H9 (cell line): Measurements from ENCODE around the gene HACE1. TPM values are rescaled to one million over a fixed set of nuclear protein-coding genes. Genes with fewer than 3 reads are reported as not detected.

Experiments
- DNase-seq: peaks from one replicate; pipeline ENCODE4 v3.0.0-alpha.2; 2017
- H2AFZ ChIP-seq: one replicate; pipeline ENCODE4 v1.6.1; 2013; ENCODE audit warnings: mild to moderate bottlenecking, low read length, control low read depth, moderate library complexity
- H2AK5ac ChIP-seq: 2 replicates; pipeline ENCODE4 v1.6.1; 2013; ENCODE audit warnings: low read length, control low read depth, mixed read lengths; ENCODE audit not compliant: insufficient read length
- H2BK120ac ChIP-seq: one replicate; pipeline ENCODE4 v1.6.1; 2013; ENCODE audit warnings: low read depth, mild to moderate bottlenecking, low read length, control low read depth, inconsistent platforms; ENCODE audit not compliant: poor library complexity, severe bottlenecking
- H2BK12ac ChIP-seq: 2 replicates; pipeline ENCODE4 v1.6.1; 2013; ENCODE audit warnings: low read length, control low read depth, mixed read lengths, low read depth; ENCODE audit not compliant: insufficient read length
- H2BK15ac ChIP-seq: 2 replicates; pipeline ENCODE4 v1.6.1; 2013; ENCODE audit warnings: low read depth, low read length, control low read depth
- H2BK20ac ChIP-seq: one replicate; pipeline ENCODE4 v1.6.1; 2013; ENCODE audit warnings: low read depth, mild to moderate bottlenecking, low read length, control low read depth, inconsistent platforms; ENCODE audit not compliant: poor library complexity, severe bottlenecking
- H2BK5ac ChIP-seq: 2 replicates; pipeline ENCODE4 v1.6.1; 2013; ENCODE audit warnings: low read length, control low read depth, mixed read lengths; ENCODE audit not compliant: insufficient read length
- H3K14ac ChIP-seq: 2 replicates; pipeline ENCODE4 v1.6.1; 2013; ENCODE audit warnings: low read length, control low read depth; ENCODE audit not compliant: insufficient read depth
- H3K18ac ChIP-seq: 2 replicates; pipeline ENCODE4 v1.6.1; 2013; ENCODE audit warnings: low read depth, mild to moderate bottlenecking, mixed read lengths, low read length, control low read depth; ENCODE audit not compliant: insufficient read length
- H3K23ac ChIP-seq: 2 replicates; pipeline ENCODE4 v1.6.1; 2013; ENCODE audit warnings: low read length, control low read depth, mixed read lengths, low read depth; ENCODE audit not compliant: insufficient read length
- H3K23me2 ChIP-seq: 2 replicates; pipeline ENCODE4 v1.6.1; 2013; ENCODE audit warnings: low read depth, mild to moderate bottlenecking, mixed read lengths, low read length, control low read depth; ENCODE audit not compliant: insufficient read length, poor library complexity, severe bottlenecking
- H3K27ac ChIP-seq: 2 replicates; pipeline ENCODE4 v1.5.1; 2013; ENCODE audit warnings: low read length, control low read depth, mixed read lengths, low read depth; ENCODE audit not compliant: insufficient read length
- H3K27me3 ChIP-seq: 2 replicates; pipeline ENCODE4 v1.6.1; 2013; ENCODE audit warnings: low read length, control low read depth, inconsistent platforms; ENCODE audit not compliant: insufficient read depth
- H3K4ac ChIP-seq: 2 replicates; pipeline ENCODE4 v1.6.1; 2013; ENCODE audit warnings: low read depth, mild to moderate bottlenecking, control low read depth, inconsistent platforms, low read length, moderate library complexity
- H3K4me1 ChIP-seq: 2 replicates; pipeline ENCODE4 v1.6.1; 2013; ENCODE audit warnings: low read length, control low read depth, inconsistent platforms; ENCODE audit not compliant: insufficient read depth
- H3K4me2 ChIP-seq: 2 replicates; pipeline ENCODE4 v1.6.1; 2013; ENCODE audit warnings: low read length, control low read depth, mixed read lengths; ENCODE audit not compliant: insufficient read length, insufficient read depth
- H3K56ac ChIP-seq: 2 replicates; pipeline ENCODE4 v1.6.1; 2013; ENCODE audit warnings: low read depth, mild to moderate bottlenecking, mixed read lengths, low read length, control low read depth; ENCODE audit not compliant: insufficient read length
- H3K79me1 ChIP-seq: 2 replicates; pipeline ENCODE4 v1.6.1; 2013; ENCODE audit warnings: low read depth, mild to moderate bottlenecking, moderate library complexity, low read length, control low read depth, inconsistent platforms; ENCODE audit not compliant: insufficient read depth, poor library complexity, severe bottlenecking
- H3K79me2 ChIP-seq: 2 replicates; pipeline ENCODE4 v1.6.1; 2013; ENCODE audit warnings: low read length, control low read depth, inconsistent platforms; ENCODE audit not compliant: insufficient read depth
- H3K9ac ChIP-seq: 2 replicates; pipeline ENCODE4 v1.6.1; 2013; ENCODE audit warnings: low read length, control low read depth, mixed read lengths; ENCODE audit not compliant: insufficient read length; ENCODE audit errors: extremely low read depth
- H3K9me3 ChIP-seq: one replicate; pipeline ENCODE4 v1.6.1; 2013; ENCODE audit warnings: low read depth, low read length, inconsistent platforms; ENCODE audit not compliant: control insufficient read depth
- H3T11ph ChIP-seq: one replicate; pipeline ENCODE4 v1.6.1; 2013; ENCODE audit warnings: mild to moderate bottlenecking, low read length, control low read depth, inconsistent platforms
- H4K20me1 ChIP-seq: one replicate; pipeline ENCODE4 v1.6.1; 2013; ENCODE audit not compliant: control insufficient read depth, insufficient read length, insufficient read depth
- H4K5ac ChIP-seq: 2 replicates; pipeline ENCODE4 v1.6.1; 2013; ENCODE audit warnings: low read depth, mild to moderate bottlenecking, mixed read lengths, low read length, control low read depth; ENCODE audit not compliant: insufficient read length
- H4K8ac ChIP-seq: replicated peaks from 2 replicates; pipeline ENCODE4 v1.6.1; 2013; ENCODE audit warnings: low read length, control low read depth, mixed read lengths, low read depth; ENCODE audit not compliant: insufficient read length
- H4K91ac ChIP-seq: 2 replicates; pipeline ENCODE4 v1.6.1; 2013; ENCODE audit warnings: low read depth, mild to moderate bottlenecking, moderate library complexity, mixed read lengths, low read length, control low read depth; ENCODE audit not compliant: insufficient read length
- H3K27ac Mint-ChIP-seq, 3 experiments: 2 replicates in 2 of 3; 3 replicates in 1 of 3; pipeline ENCODE4 v1.8.0; 2020 to 2021; ENCODE audit warnings: mixed read lengths in 3 of 3, mild to moderate bottlenecking in 1 of 3, moderate library complexity in 1 of 3
- H3K27me3 Mint-ChIP-seq: 2 replicates; pipeline ENCODE4 v1.8.0; 2021; ENCODE audit warnings: low read depth, mild to moderate bottlenecking, moderate library complexity, mixed read lengths
- H3K36me3 Mint-ChIP-seq, 3 experiments: 2 replicates in 2 of 3; 3 replicates in 1 of 3; pipeline ENCODE4 v1.8.0; 2020 to 2021; ENCODE audit warnings: low read depth in 3 of 3, mixed read lengths in 3 of 3; ENCODE audit not compliant: insufficient read depth in 1 of 3
- H3K4me1 Mint-ChIP-seq, 2 experiments: 2 replicates each; pipeline ENCODE4 v1.8.0; 2020; ENCODE audit warnings: mixed read lengths in 2 of 2
- H3K4me3 Mint-ChIP-seq, 2 experiments: 2 replicates in 1 of 2; 3 replicates in 1 of 2; pipeline ENCODE4 v1.8.0; 2020 to 2021; ENCODE audit warnings: mild to moderate bottlenecking in 2 of 2, mixed read lengths in 2 of 2, moderate library complexity in 1 of 2
- H3K9me3 Mint-ChIP-seq, 2 experiments: 2 replicates in 1 of 2; 3 replicates in 1 of 2; pipeline ENCODE4 v1.8.0; 2020; ENCODE audit warnings: mild to moderate bottlenecking in 2 of 2, mixed read lengths in 2 of 2, moderate library complexity in 1 of 2
- CTCF ChIP-seq: fragments of 200-600 bp; sonication (generic); conservative IDR thresholded peaks from 3 replicates; pipeline ENCODE4 v1.8.0; 2021; ENCODE audit warnings: antibody characterized with exemption, mild to moderate bottlenecking
- WGBS: extraction: QIAGEN DNeasy Blood & Tissue Kit; methylation state at CpG from one replicate; pipeline ENCODE4 v1.1.7; 2013; ENCODE audit warnings: missing lambda C conversion rate, low lambda C conversion rate, mixed read lengths; ENCODE audit not compliant: insufficient read length; ENCODE audit errors: extremely low coverage; 5-methylcytosine and 5-hydroxymethylcytosine counted together
- total RNA-seq: library from RNA; stranded (reverse); gene quantifications from 2 replicates; pipeline ENCODE4 v1.2.1, GENCODE V29; 2021

HACE1 gene
- total RNA-seq, 1 experiment from 2014 or later = 18.0 TPM

- no peak overlapping the region for H3K23ac ChIP-seq
- H3K79me1 ChIP-seq = no peaks in the 10 kb centered on the region
- DNase-seq = no peak
- Mint-ChIP-seq H3K36me3 (peaks cover 0 to 7% (median 0%) of the 10 kb centered on the region in 3 experiments; a peak in 5 of 7 replicates), H3K9me3 (peaks cover 0 to 5% of the 10 kb centered on the region in 2 experiments; a peak in 1 of 5 replicates), H3K27me3 (no peaks in the 10 kb centered on the region), H3K4me3 (no peak overlapping the region), H3K4me1 (no peaks in the 10 kb centered on the region), H3K27ac (no peak overlapping the region)
- H3K9me3 ChIP-seq = no peaks in the 10 kb centered on the region
- H4K91ac ChIP-seq = no peak overlapping the region
- no peak overlapping the region for H3K4ac ChIP-seq
- H4K8ac ChIP-seq = no peak overlapping the region
- H3T11ph ChIP-seq = no peak overlapping the region
- H4K20me1 ChIP-seq = no peaks in the 10 kb centered on the region
- H2AK5ac ChIP-seq = no peak overlapping the region
- no peaks in the 10 kb centered on the region for H3K27me3 ChIP-seq
- WGBS = no CpG with 5 or more reads among the region's 1 CpG
- no peak overlapping the region for H2AFZ ChIP-seq
- H4K5ac ChIP-seq = no peak overlapping the region
- no peak overlapping the region for H2BK15ac ChIP-seq
- H3K56ac ChIP-seq = no peak overlapping the region
- no peak overlapping the region for H3K4me2 ChIP-seq
- H3K4me1 ChIP-seq = no peaks in the 10 kb centered on the region
- H3K14ac ChIP-seq = no peak overlapping the region
- no peak overlapping the region for H2BK120ac ChIP-seq
- TF ChIP-seq CTCF = no peak
- no peaks in the 10 kb centered on the region for H3K79me2 ChIP-seq
- no peak overlapping the region for H3K9ac ChIP-seq
- H2BK12ac ChIP-seq = no peak overlapping the region
- H2BK5ac ChIP-seq = no peak overlapping the region
- no peaks in the 10 kb centered on the region for H3K23me2 ChIP-seq
- no peak overlapping the region for H3K27ac ChIP-seq
- no peak overlapping the region for H2BK20ac ChIP-seq
- no peak overlapping the region for H3K18ac ChIP-seq
These were observed 141.0 kb downstream of the HACE1 start for GRCh38 chr6:104718672-104719071.
